HL-60/S4 treated with retinoic acid at 250 ng/mL for 4 days and 3 days (cell line): ENCODE results near the gene TXNRD2.
"Not testable (repeated sequence)": the region's sequence is repeated elsewhere in the genome, so short reads cannot be mapped to it uniquely, and the experiment has no call there.

Source experiments
- in situ Hi-C: fragments of 300-500 bp; cut with MboI; formaldehyde crosslinking; loops from 2 replicates; pipeline ENCODE4 v1.7.0; 2022; ENCODE audit warnings: low sequenced_read_pairs

TXNRD2 gene

DNA sequence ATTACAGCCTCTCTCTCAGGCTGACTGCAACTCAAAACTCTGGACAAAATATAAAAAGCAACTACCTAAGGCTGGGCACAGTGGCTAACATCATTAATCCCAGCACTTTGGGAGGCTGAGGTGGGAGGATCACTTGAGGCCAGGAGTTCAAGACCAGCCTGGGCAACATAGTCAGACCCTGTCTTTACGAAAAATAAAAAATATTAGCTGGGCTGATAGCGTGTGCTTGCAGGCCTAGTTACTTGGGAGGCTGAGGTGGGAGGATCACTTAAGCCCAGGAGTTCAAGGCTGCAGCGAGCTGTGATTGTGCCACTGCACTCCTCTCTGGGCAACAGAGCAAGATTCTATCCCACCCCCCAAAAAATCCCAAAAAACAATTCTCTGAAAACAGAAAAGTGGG is 109.6 kb downstream of the TXNRD2 start:
- in situ Hi-C loops = not testable (repeated sequence)

GRCh38 chr22:19831016-19831415 is 110.6 kb downstream of the TXNRD2 start:
- in situ Hi-C loops = no loop called here

GRCh38 chr22:19828035-19828401 is 113.6 kb downstream of the TXNRD2 start:
- in situ Hi-C loops = no loop called here

DNA sequence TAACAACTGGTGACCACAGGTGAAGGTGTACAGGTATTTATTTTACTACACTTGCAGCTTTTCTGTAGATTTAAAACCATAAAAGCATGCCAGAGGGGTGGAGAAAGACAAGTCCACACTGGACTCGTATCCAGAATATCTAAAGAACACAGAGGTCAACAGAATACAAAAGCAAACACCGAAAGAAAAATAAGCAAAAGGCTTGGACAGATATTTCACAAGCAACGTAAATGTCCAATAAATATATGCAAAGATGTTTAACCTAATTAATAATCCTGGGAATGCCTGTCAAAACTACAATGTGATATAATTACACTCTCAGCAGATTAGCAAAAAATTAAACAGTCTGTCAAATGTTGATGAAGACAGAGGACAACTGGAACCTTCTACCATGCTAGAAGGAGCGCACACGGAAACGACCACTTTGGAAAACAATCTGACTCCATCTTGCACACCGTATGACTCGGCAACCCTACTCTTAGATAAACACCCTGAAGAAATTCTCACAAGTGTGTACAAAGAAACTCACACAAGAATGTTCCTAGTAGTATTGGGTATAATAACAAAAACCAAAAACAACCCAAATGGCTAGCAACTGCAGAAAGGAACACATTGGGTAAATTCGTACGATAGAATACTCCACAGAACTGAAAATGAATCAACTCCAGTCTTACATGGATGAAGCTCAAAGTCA is 114.1 kb downstream of the TXNRD2 start:
- in situ Hi-C loops = no loop called here

DNA sequence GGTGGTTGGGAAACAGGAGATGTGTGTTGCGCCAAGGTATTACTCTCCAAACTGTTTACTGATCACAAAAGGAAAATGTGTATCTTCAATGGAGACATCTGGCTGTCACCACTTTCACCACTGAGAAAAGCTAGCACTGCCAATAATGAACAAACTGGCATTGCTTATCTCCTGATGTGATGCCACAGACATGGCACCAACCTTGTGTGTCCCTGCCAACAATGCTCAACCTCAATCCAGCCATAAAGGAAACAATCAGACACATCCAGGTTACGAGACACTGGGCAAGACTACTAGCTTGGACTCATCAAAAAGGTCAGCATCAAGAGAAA is 115.0 kb downstream of the TXNRD2 start:
- in situ Hi-C loops = no loop called here

DNA sequence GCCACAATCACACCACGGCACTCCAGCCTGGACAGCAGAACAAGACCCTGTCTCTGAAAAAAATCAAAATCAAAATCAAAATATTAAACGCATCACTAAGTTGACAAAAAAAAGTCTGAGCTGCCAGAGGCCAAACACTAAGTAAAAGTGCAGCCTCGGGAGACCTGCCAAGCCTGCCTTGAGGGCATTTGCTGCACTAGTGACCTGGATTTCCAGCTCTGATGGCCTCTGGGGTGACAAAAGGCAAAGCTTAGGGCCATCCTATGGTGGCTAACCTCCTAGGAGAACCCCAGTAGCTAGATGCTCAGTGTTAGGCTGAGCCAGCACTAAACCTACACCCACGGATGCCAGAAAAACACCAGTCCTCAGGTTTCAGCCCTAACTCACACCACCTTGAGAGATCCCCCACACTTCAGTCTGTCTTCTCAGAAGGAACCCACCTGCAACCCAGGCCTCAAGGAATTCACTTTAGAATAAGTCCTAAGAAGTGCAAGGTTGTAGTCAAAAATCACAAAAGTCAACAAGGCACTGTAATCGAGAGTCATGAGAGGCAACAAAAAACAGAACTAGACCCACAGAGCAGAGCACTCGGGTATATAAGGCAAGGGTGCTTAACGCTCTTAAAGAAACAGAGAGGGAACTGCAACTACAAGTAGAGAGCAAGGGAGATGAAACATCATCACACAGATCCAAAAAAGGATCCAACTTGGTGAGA is 115.6 kb downstream of the TXNRD2 start:
- in situ Hi-C loops = no loop called here
